Activated CD8-positive, alpha-beta T cell treated with anti-CD3 and anti-CD28 coated beads for 36 hours (primary cell): ENCODE measurements around the gene EPHA10. TPM values are rescaled to one million over a fixed set of nuclear protein-coding genes. Genes with fewer than 3 reads are reported as not detected.

Experiments used
- ATAC-seq: fragments of 200-7000 bp; cut with Tn5 transposase; one replicate; pipeline ENCODE4 v1.10.0; 2021; ENCODE audit warnings: mild to moderate bottlenecking, moderate library complexity
- CTCF ChIA-PET: fragments of 350-600 bp; sonication (Branson Sonifier 250); formaldehyde crosslinking; loops from one replicate; lab custom pipeline; 2021; ENCODE audit warnings: antibody characterized with exemption; lab: Charles Lee
- POLR2A ChIA-PET: fragments of 350-600 bp; sonication (Branson Sonifier 250); formaldehyde crosslinking; loops from one replicate; lab custom pipeline; 2021; ENCODE audit warnings: antibody characterized with exemption; lab: Charles Lee
- DNase-seq: peaks from one replicate; pipeline ENCODE4 v3.0.0-alpha.2; 2020
- H3K27ac Mint-ChIP-seq: one replicate; pipeline ENCODE4 v1.8.0; 2021; ENCODE audit warnings: mild to moderate bottlenecking, mixed read lengths
- H3K27me3 Mint-ChIP-seq: one replicate; pipeline ENCODE4 v1.8.0; 2021; ENCODE audit warnings: mixed read lengths
- H3K36me3 Mint-ChIP-seq: one replicate; pipeline ENCODE4 v1.8.0; 2021; ENCODE audit warnings: low read depth, mixed read lengths
- H3K4me1 Mint-ChIP-seq: one replicate; pipeline ENCODE4 v1.8.0; 2021; ENCODE audit warnings: low read depth, mixed read lengths
- H3K4me3 Mint-ChIP-seq: one replicate; pipeline ENCODE4 v1.8.0; 2021; ENCODE audit warnings: mild to moderate bottlenecking, moderate library complexity, mixed read lengths
- H3K9me3 Mint-ChIP-seq: one replicate; pipeline ENCODE4 v1.8.0; 2021; ENCODE audit warnings: mixed read lengths
- CTCF ChIP-seq: fragments of 200-600 bp; IDR thresholded peaks from one replicate; pipeline ENCODE4 v1.8.0; 2022; ENCODE audit warnings: antibody characterized with exemption, mild to moderate bottlenecking
- intact Hi-C: fragments of 100-400 bp; cut with micrococcal nuclease; formaldehyde crosslinking; loops from one replicate; pipeline ENCODE4 v1.10.0; 2022
- total RNA-seq, 2 experiments: library from RNA; stranded (reverse); gene quantifications; one replicate each; pipeline ENCODE4 v1.2.3, GENCODE V29; 2021

Gene EPHA10
- total RNA-seq, 2 experiments from 2014 or later, result not detected

- Mint-ChIP-seq H3K36me3 (peaks cover 25% of the 10 kb centered on the region), H3K4me1 (peaks cover 31% of the 10 kb centered on the region), H3K9me3 (no peaks in the 10 kb centered on the region), H3K4me3 (no peak overlapping the region), H3K27me3 (no peaks in the 10 kb centered on the region), H3K27ac (no peak overlapping the region)
- ATAC-seq, result no peak
- CTCF ChIA-PET, result no interaction called here
- no peak for DNase-seq
- no peak for TF ChIP-seq CTCF
- POLR2A ChIA-PET, result no interaction called here
- intact Hi-C loops, result loop anchor here (5.0 kb wide), 1 partner anchor 47 kb away; the partner anchor contains the start of gene MTF1
Observed at GRCh38 chr1:37809942-37810341, 45.0 kb upstream of the EPHA10 start.

DNA sequence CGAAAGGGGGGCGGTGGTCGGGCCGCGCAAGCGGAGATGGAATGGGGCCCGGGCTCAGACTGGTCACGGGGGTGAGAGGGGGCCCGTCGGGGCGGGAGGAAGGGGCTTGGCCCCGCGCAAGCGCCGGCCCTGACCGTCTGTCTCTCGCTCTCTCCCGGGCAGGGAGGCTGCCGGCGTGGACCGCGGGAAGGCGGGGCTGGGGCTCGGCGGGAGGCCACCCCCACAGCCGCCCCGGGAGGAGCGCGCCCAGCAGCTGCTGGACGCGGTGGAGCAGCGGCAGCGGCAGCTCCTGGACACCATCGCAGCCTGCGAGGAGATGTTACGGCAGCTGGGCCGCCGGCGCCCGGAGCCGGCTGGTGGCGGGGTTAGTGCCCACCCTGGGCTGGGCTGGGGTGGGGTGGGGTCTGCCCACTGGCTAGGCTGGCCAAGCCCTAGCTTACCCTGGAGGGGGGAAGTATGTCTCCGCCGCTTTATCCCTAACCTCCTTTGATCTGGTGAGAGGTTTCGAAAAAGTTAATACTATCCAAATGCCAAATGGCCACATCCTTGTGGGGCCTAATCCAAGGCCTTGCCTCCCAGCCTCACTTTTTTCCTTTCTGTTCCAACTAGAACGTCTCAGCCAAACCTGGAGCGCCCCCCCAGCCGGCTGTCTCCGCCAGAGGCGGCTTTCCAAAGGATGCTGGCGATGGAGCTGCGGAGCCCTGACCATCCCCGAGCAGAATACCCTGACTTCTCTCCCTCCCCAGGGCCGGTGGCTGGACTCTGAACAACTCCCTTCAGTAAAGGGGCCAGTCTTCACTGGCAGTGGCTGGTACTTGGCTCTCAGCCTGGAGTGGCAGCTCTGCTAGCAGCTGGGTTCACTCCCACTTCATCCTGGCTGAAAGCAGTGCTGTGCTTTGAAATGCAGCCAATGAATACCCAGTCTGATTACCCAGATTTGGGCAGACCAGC lies 43.7 kb upstream of the EPHA10 start:
- no peaks in the 10 kb centered on the region for H3K27me3 Mint-ChIP-seq
- TF ChIP-seq CTCF, result no peak
- intact Hi-C loops, result no loop called here
- peak; percentile 31 for DNase-seq
- peak; percentile 60 for ATAC-seq
- H3K9me3 Mint-ChIP-seq, result no peaks in the 10 kb centered on the region
- ChIA-PET CTCF (interaction anchor here (0.7 to 3.1 kb wide), 6 partner anchors 12 to 246 kb away, joined by 3 to 36 read pairs (median 4); partner anchors contain the start of genes CDCA8 and MTF1), POLR2A (interaction anchor here (0.6 to 3.9 kb wide), 14 partner anchors 9 to 246 kb away, joined by 3 to 28 read pairs (median 5); partner anchors contain the start of genes CDCA8, EPHA10, MTF1 and SF3A3)
- peaks cover 38% of the 10 kb centered on the region for H3K36me3 Mint-ChIP-seq
- peak overlapping the region; percentile 91 for H3K27ac Mint-ChIP-seq
- peak overlapping the region; percentile 83 for H3K4me3 Mint-ChIP-seq
- H3K4me1 Mint-ChIP-seq, result peaks cover 34% of the 10 kb centered on the region

DNA sequence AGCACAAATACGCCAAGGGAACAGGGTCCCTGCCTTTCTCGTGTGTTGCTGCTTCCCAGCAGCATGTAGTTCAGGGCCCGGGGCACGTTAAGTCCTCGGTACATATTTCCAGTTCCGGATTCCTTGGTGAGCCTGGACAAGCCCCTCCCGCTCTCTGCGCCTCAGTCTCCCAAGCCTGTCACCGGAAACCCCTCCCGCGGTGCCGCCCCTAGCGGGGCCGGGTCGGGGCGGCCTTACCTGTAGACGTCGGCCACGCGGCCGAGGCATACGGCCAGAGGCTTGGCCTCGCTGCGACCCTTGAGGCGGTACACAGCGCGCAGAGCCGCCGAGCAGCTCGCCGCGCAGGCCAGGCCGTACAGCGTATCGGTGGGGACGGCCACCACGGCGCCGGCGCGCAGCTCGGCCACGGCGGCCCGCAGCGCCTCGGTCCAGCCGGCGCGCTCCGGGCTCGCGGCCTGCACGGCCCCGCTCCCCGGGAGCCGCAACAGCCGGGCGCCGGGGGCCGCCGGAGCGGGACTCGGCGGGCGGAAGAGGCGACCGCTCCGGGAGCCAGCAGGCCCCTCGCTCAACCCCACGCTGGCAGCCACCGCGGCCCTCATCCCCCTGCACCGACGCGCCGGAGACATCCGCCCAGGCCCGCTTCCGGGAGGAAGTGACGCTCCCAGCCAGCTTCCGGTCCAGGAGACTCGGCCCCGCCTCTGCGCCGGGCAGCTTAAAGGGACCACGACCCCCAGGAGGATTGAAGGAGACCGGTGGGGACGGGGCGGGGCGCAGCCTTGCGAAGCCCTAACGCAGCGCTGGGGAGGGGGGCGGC lies 42.8 kb upstream of the EPHA10 start, which contains the start of the genes C1orf122 and YRDC:
Gene C1orf122, plus strand, starts transcription at position 236 of the 814 bp plus-strand sequence. CDS start 615 bp downstream, outside the sequence.
Gene YRDC, minus strand, starts transcription at position 654 of the 814 bp plus-strand sequence. Its CDS starts 28 bp downstream, at position 626.
- Mint-ChIP-seq H3K36me3 (peaks cover 45% of the 10 kb centered on the region), H3K27ac (peak within 1 kb of the TSS; percentile 91), H3K4me3 (peak within 1 kb of the TSS; percentile 83), H3K27me3 (no peaks in the 10 kb centered on the region), H3K4me1 (peaks cover 34% of the 10 kb centered on the region), H3K9me3 (no peaks in the 10 kb centered on the region)
- ChIA-PET POLR2A (interaction anchor here (0.7 to 3.9 kb wide), 18 partner anchors 8 to 246 kb away, joined by 3 to 28 read pairs (median 4); partner anchors contain the start of genes CDCA8, EPHA10, MTF1 and SF3A3), CTCF (interaction anchor here (0.7 to 3.1 kb wide), 8 partner anchors 11 to 246 kb away, joined by 3 to 36 read pairs (median 3); partner anchors contain the start of genes CDCA8 and MTF1)
- no peak for TF ChIP-seq CTCF
- intact Hi-C loops, result no loop called here
- DNase-seq (peak; percentile 95), ATAC-seq (peak; percentile 94)

DNA sequence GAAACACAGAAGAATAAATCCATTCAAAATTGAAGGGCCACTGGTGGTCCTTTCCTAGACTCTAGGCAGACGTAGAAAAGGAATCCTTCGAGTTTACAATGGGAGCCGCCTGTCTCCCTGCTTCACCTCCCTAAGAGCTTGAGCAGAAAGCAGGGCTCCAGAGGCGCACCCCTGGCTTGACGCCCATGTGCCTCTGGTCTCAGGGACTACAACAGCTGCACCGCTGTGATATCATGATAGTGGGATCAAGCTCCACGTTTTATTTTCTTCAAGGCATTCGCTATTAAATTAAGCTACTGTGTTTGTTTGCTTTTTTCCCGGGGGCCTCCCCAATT lies 42.3 kb upstream of the EPHA10 start:
- Mint-ChIP-seq H3K27ac (peak overlapping the region; percentile 83), H3K36me3 (peaks cover 51% of the 10 kb centered on the region), H3K4me1 (peaks cover 34% of the 10 kb centered on the region), H3K27me3 (no peaks in the 10 kb centered on the region), H3K9me3 (no peaks in the 10 kb centered on the region), H3K4me3 (peak overlapping the region; percentile 83)
- ATAC-seq, result no peak
- intact Hi-C loops, result no loop called here
- no peak for TF ChIP-seq CTCF
- POLR2A ChIA-PET, result interaction anchor here (0.7 to 3.9 kb wide), 15 partner anchors 8 to 126 kb away, joined by 3 to 28 read pairs (median 5); partner anchors contain the start of genes CDCA8, EPHA10 and MTF1
- CTCF ChIA-PET, result interaction anchor here (0.8 to 3.1 kb wide), 6 partner anchors 11 to 115 kb away, joined by 3 to 36 read pairs (median 4); partner anchors contain the start of gene MTF1
- no peak for DNase-seq
